ENCODE measurements around the gene CNOT4. TPM values are rescaled to one million over a fixed set of nuclear protein-coding genes. Genes with fewer than 3 reads are reported as not detected.
"Not testable (repeated sequence)": the region's sequence is repeated elsewhere in the genome, so short reads cannot be mapped to it uniquely, and the experiment has no call there.

Gene CNOT4
- total and polyA plus RNA-seq, 2 experiments from 2014 or later: 6.7 to 18.2 TPM

- no peak overlapping the region for H3K4me2 ChIP-seq (ENCODE audit: unreplicated experiment)
- H2AFZ ChIP-seq: no peak overlapping the region
- H3K9me2 ChIP-seq (ENCODE audit: insufficient read depth): no peaks in the 10 kb centered on the region
- no peak overlapping the region for H3K4me3 ChIP-seq
- no peaks in the 10 kb centered on the region for H3K79me2 ChIP-seq (ENCODE audit: insufficient read depth)
- TF ChIP-seq EZH2phosphoT487 (IDR thresholded peaks at IDR 0.05; ENCODE audit: insufficient read depth, low read depth) (no peak), EZH2 (IDR thresholded peaks at IDR 0.05; ENCODE audit: insufficient read depth, poor library complexity, severe bottlenecking) (no peak)
- H4K20me1 ChIP-seq (ENCODE audit: insufficient read depth): no peaks in the 10 kb centered on the region
- H3K9ac ChIP-seq: no peak overlapping the region
- no peaks in the 10 kb centered on the region for H3K36me3 ChIP-seq (ENCODE audit: low read depth)
- H3K27ac ChIP-seq: no peak overlapping the region
- peak; percentile 18 for DNase-seq
- no peaks in the 10 kb centered on the region for H3K27me3 ChIP-seq (replicated peaks; ENCODE audit: insufficient read depth)
- no peaks in the 10 kb centered on the region for H3K4me1 ChIP-seq (ENCODE audit: insufficient read depth)
- H3F3A ChIP-seq (ENCODE audit: insufficient read depth): no peaks in the 10 kb centered on the region
- H3K9me3 ChIP-seq (ENCODE audit: low read depth): no peaks in the 10 kb centered on the region
- in situ Hi-C loops (cut with MboI): no loop called here
Measured at GRCh38 chr7:135326636-135327280, 183.1 kb downstream of the CNOT4 start.

GRCh38 chr7:135322571-135323340, 187.1 kb downstream of the CNOT4 start:
- TF ChIP-seq EZH2 (IDR thresholded peaks at IDR 0.05; ENCODE audit: insufficient read depth, poor library complexity, severe bottlenecking): no peak
- no peak for TF ChIP-seq EZH2phosphoT487 (IDR thresholded peaks at IDR 0.05; ENCODE audit: insufficient read depth, low read depth)
- in situ Hi-C loops (cut with MboI): no loop called here
- DNase-seq: no peak
- Histone ChIP-seq H3K4me2 (ENCODE audit: unreplicated experiment) (no peak overlapping the region), H3K4me1 (ENCODE audit: insufficient read depth) (no peaks in the 10 kb centered on the region), H3F3A (ENCODE audit: insufficient read depth) (no peaks in the 10 kb centered on the region), H3K4me3 (no peak overlapping the region), H3K9ac (no peak overlapping the region), H3K27me3 (replicated peaks; ENCODE audit: insufficient read depth) (no peaks in the 10 kb centered on the region), H3K9me2 (ENCODE audit: insufficient read depth) (no peaks in the 10 kb centered on the region), H4K20me1 (ENCODE audit: insufficient read depth) (no peaks in the 10 kb centered on the region), H2AFZ (no peak overlapping the region), H3K9me3 (ENCODE audit: low read depth) (no peaks in the 10 kb centered on the region), H3K79me2 (ENCODE audit: insufficient read depth) (no peaks in the 10 kb centered on the region), H3K27ac (no peak overlapping the region), H3K36me3 (ENCODE audit: low read depth) (no peaks in the 10 kb centered on the region)
- WGBS, 2 experiments (ENCODE audit: low coverage in 1 of 2, low lambda C conversion rate in 2 of 2, missing lambda C conversion rate in 2 of 2): 4 to 8% methylated on average over 1 of the region's 1 CpG

- no peaks in the 10 kb centered on the region for H3K27me3 ChIP-seq (replicated peaks; ENCODE audit: insufficient read depth)
- 33 to 60% methylated on average over 4 of the region's 4 CpGs for WGBS, 2 experiments (ENCODE audit: low coverage in 1 of 2, low lambda C conversion rate in 2 of 2, missing lambda C conversion rate in 2 of 2)
- H3K9me2 ChIP-seq (ENCODE audit: insufficient read depth): no peaks in the 10 kb centered on the region
- no peaks in the 10 kb centered on the region for H3K36me3 ChIP-seq (ENCODE audit: low read depth)
- H3K9me3 ChIP-seq (ENCODE audit: low read depth): no peaks in the 10 kb centered on the region
- H3K4me1 ChIP-seq (ENCODE audit: insufficient read depth): no peaks in the 10 kb centered on the region
- H2AFZ ChIP-seq: no peak overlapping the region
- H4K20me1 ChIP-seq (ENCODE audit: insufficient read depth): no peaks in the 10 kb centered on the region
- peak; percentile 50 for DNase-seq
- H3K27ac ChIP-seq: no peak overlapping the region
- no peak for TF ChIP-seq EZH2 (IDR thresholded peaks at IDR 0.05; ENCODE audit: insufficient read depth, poor library complexity, severe bottlenecking)
- no peak for TF ChIP-seq EZH2phosphoT487 (IDR thresholded peaks at IDR 0.05; ENCODE audit: insufficient read depth, low read depth)
- no peak overlapping the region for H3K9ac ChIP-seq
- no peak overlapping the region for H3K4me3 ChIP-seq
- in situ Hi-C loops (cut with MboI): no loop called here
- H3K4me2 ChIP-seq (ENCODE audit: unreplicated experiment): no peak overlapping the region
- H3K79me2 ChIP-seq (ENCODE audit: insufficient read depth): no peaks in the 10 kb centered on the region
- no peaks in the 10 kb centered on the region for H3F3A ChIP-seq (ENCODE audit: insufficient read depth)
Measured at GRCh38 chr7:135321556-135321955, 188.3 kb downstream of the CNOT4 start.

- H4K20me1 ChIP-seq (ENCODE audit: insufficient read depth); H3K9ac ChIP-seq; H3K4me1 ChIP-seq (ENCODE audit: insufficient read depth); H3K9me2 ChIP-seq (ENCODE audit: insufficient read depth); H2AFZ ChIP-seq; in situ Hi-C loops (cut with MboI); H3F3A ChIP-seq (ENCODE audit: insufficient read depth); H3K27ac ChIP-seq; H3K9me3 ChIP-seq (ENCODE audit: low read depth); H3K27me3 ChIP-seq (replicated peaks; ENCODE audit: insufficient read depth); H3K36me3 ChIP-seq (ENCODE audit: low read depth); DNase-seq; H3K79me2 ChIP-seq (ENCODE audit: insufficient read depth); H3K4me3 ChIP-seq; H3K4me2 ChIP-seq (ENCODE audit: unreplicated experiment): not testable (repeated sequence)
- WGBS, 2 experiments (ENCODE audit: low coverage in 1 of 2, low lambda C conversion rate in 2 of 2, missing lambda C conversion rate in 2 of 2): 82 to 88% methylated on average over 6 of the region's 6 CpGs
Measured at GRCh38 chr7:135320953-135321352, 188.9 kb downstream of the CNOT4 start.
